HepG2 (cell line): ENCODE data around the gene AKIRIN1. TPM values are rescaled to one million over a fixed set of nuclear protein-coding genes. Genes with fewer than 3 reads are reported as not detected.

ENCODE experiments used
- CEBPB ChIP-seq: IDR thresholded peaks from 2 replicates; pipeline ENCODE4 v1.6.1; 2011; ENCODE audit warnings: low read depth, low read length, improper control_type of control experiment, borderline replicate concordance
- FOXM1 ChIP-seq: sonication (generic); formaldehyde crosslinking; IDR thresholded peaks from 2 replicates; pipeline ENCODE4 v1.5.0; 2020; ENCODE audit warnings: missing genetic modification reagents
- GZF1 ChIP-seq: sonication (generic); formaldehyde crosslinking; IDR thresholded peaks from 2 replicates; pipeline ENCODE4 v1.5.1; 2020; ENCODE audit warnings: mild to moderate bottlenecking, missing genetic modification reagents
- HNRNPH1 ChIP-seq: fragments of 200-400 bp; formaldehyde crosslinking; optimal IDR thresholded peaks from 2 replicates; pipeline ENCODE3; 2017; ENCODE audit warnings: mild to moderate bottlenecking, low read depth, low read length
- HOXA7 ChIP-seq: sonication (generic); formaldehyde crosslinking; IDR thresholded peaks from 2 replicates; pipeline ENCODE4 v1.8.1; 2022; ENCODE audit warnings: mild to moderate bottlenecking, missing genetic modification reagents, moderate library complexity
- KLF11 ChIP-seq: IDR thresholded peaks from 2 replicates; pipeline ENCODE4 v1.6.1; 2016; ENCODE audit warnings: missing compliant biosample characterization
- SKI ChIP-seq: fragments of 450-650 bp; IDR thresholded peaks from one replicate; pipeline ENCODE4 v1.6.1; 2018; ENCODE audit warnings: mild to moderate bottlenecking; ENCODE audit not compliant: partially characterized antibody
- TCF12 ChIP-seq, 2 experiments: fragments of 450-650 bp in 1 of 2; sonication (generic) in 1 of 2; formaldehyde crosslinking in 1 of 2; IDR thresholded peaks; 2 replicates each; pipeline versions ENCODE4 v1.6.1 to v1.8.0; 2017 to 2022; ENCODE audit warnings: antibody characterized with exemption in 1 of 2, mild to moderate bottlenecking in 1 of 2, missing genetic modification reagents in 1 of 2, moderate library complexity in 1 of 2
- ZBTB39 ChIP-seq: sonication (generic); formaldehyde crosslinking; IDR thresholded peaks from 2 replicates; pipeline ENCODE4 v1.5.0; 2020; ENCODE audit warnings: missing genetic modification reagents
- ZNF431 ChIP-seq: sonication (generic); formaldehyde crosslinking; IDR thresholded peaks from 2 replicates; pipeline ENCODE4 v1.9.0; 2022; ENCODE audit warnings: missing genetic modification reagents, low read depth, mild to moderate bottlenecking, borderline replicate concordance
- ZNF703 ChIP-seq: sonication (generic); formaldehyde crosslinking; IDR thresholded peaks from 2 replicates; pipeline ENCODE4 v1.5.1; 2020; ENCODE audit warnings: missing genetic modification reagents, mild to moderate bottlenecking, moderate library complexity, borderline replicate concordance
- ZSCAN21 ChIP-seq: sonication (generic); formaldehyde crosslinking; IDR thresholded peaks from 2 replicates; pipeline ENCODE4 v1.8.0; 2022; ENCODE audit warnings: mild to moderate bottlenecking, missing genetic modification reagents, moderate library complexity, borderline replicate concordance
- polyA plus RNA-seq, 8 experiments: library from polyadenylated mRNA; depleted of rRNA in 3 of 8; stranded (reverse) in 7 of 8; unstranded in 1 of 8; fragments of >200 nt; fragmentation: Illumina TruSeq in 4 of 8; extraction: Trizol in 4 of 8; gene quantifications; 2 replicates each; pipeline versions ENCODE4 v1.2.1 to v1.2.3, GENCODE V29; 2011 to 2016; ENCODE audit warnings: low read depth in 4 of 8, missing spikeins in 1 of 8, mixed read lengths in 1 of 8; ENCODE audit not compliant: insufficient read depth in 1 of 8
- total RNA-seq, 5 experiments: library from RNA; depleted of rRNA; stranded (reverse); fragments of >200 nt; fragmentation: Illumina TruSeq; extraction: Trizol; gene quantifications; 2 replicates each; pipeline ENCODE4 v1.2.3, GENCODE V29; 2016; ENCODE audit warnings: low read depth in 1 of 5
- TF ChIP-seq, protein P1 (sequence below): IDR thresholded peaks from 2 replicates; pipeline ENCODE4 v1.6.1; 2018; ENCODE audit warnings: missing genetic modification reagents, mild to moderate bottlenecking, missing compliant biosample characterization
- TF ChIP-seq, protein P2 (sequence below): sonication (generic); formaldehyde crosslinking; IDR thresholded peaks from 2 replicates; pipeline ENCODE4 v1.5.1; 2020; ENCODE audit warnings: mild to moderate bottlenecking, moderate library complexity, missing genetic modification reagents
- TF ChIP-seq, protein P3 (sequence below): sonication (generic); formaldehyde crosslinking; IDR thresholded peaks from 2 replicates; pipeline ENCODE4 v1.9.0; 2021; ENCODE audit warnings: missing genetic modification reagents, borderline replicate concordance
- TF ChIP-seq, protein P4 (sequence below): sonication (generic); formaldehyde crosslinking; IDR thresholded peaks from 2 replicates; pipeline ENCODE4 v1.4.0; 2020; ENCODE audit warnings: low read depth, missing genetic modification reagents

AKIRIN1 gene
- total and polyA plus RNA-seq, 2 of the 13 experiments (the other 11 are each of a cell fraction or from before 2014, with no cell fraction given): 123 to 157 TPM

DNA sequence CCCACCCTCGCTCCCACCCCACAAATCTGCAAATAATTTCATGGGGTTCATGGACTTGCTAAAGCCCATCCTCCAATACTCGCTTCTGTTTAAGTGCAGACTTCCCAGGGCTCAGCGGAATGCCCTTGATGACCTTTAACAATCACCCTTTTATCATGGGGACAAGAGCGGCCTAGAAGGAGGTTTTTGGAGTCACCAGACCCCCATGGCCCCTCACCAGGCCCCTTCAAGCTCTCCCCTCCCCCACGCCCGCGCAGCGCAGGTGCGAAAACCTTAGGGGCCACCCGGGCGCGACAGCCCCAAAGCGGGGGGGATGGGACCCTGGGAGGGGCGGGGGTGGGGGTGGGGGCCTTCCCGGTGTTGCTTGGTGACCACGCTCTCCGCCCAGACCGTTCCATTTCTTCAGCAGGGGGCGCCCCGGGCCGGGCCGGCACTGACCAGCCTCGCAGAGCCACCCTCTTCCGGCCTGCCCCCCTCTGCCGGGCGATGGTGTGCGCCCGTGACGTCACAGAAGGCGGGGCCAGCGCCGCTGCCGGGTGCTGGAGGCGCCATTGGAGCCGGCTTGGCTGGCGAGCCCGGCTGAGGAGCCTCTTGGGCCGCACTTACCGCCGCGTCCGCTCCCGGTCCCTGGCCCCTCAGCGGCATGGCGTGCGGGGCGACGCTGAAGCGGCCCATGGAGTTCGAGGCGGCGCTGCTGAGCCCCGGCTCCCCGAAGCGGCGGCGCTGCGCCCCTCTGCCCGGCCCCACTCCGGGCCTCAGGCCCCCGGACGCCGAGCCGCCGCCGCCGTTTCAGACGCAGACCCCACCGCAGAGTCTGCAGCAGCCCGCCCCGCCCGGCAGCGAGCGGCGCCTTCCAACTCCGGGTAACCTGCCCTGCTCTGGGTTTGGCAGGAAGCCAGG, at the start of gene AKIRIN1 (continued):
- TF ChIP-seq, protein P1, sequence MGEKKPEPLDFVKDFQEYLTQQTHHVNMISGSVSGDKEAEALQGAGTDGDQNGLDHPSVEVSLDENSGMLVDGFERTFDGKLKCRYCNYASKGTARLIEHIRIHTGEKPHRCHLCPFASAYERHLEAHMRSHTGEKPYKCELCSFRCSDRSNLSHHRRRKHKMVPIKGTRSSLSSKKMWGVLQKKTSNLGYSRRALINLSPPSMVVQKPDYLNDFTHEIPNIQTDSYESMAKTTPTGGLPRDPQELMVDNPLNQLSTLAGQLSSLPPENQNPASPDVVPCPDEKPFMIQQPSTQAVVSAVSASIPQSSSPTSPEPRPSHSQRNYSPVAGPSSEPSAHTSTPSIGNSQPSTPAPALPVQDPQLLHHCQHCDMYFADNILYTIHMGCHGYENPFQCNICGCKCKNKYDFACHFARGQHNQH (CRISPR knock-in tag): 0 out of 2 replicates have a peak, but pooled peaks have one; percentile 66
- TF ChIP-seq, protein P2, sequence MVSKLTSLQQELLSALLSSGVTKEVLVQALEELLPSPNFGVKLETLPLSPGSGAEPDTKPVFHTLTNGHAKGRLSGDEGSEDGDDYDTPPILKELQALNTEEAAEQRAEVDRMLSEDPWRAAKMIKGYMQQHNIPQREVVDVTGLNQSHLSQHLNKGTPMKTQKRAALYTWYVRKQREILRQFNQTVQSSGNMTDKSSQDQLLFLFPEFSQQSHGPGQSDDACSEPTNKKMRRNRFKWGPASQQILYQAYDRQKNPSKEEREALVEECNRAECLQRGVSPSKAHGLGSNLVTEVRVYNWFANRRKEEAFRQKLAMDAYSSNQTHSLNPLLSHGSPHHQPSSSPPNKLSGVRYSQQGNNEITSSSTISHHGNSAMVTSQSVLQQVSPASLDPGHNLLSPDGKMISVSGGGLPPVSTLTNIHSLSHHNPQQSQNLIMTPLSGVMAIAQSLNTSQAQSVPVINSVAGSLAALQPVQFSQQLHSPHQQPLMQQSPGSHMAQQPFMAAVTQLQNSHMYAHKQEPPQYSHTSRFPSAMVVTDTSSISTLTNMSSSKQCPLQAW (CRISPR knock-in tag): no peak
- TF ChIP-seq HNRNPH1 (no peak), ZBTB39 (CRISPR knock-in tag) (no peak), KLF11 (no peak), ZSCAN21 (CRISPR knock-in tag) (no peak; the same call in 1 of the 2 replicates), GZF1 (CRISPR knock-in tag) (no peak), HOXA7 (no peak), TCF12 (IDR thresholded peaks at IDR 0.05) (no peak), TCF12 (CRISPR knock-in tag; IDR thresholded peaks at IDR 0.05) (0 out of 2 replicates have a peak, but pooled peaks have one; percentile 37), FOXM1 (no peak), CEBPB (no peak), ZNF703 (CRISPR knock-in tag) (no peak), ZNF431 (CRISPR knock-in tag) (0 out of 2 replicates have a peak, but pooled peaks have one; percentile 29), SKI (peak; percentile 73)
- TF ChIP-seq, protein P3, sequence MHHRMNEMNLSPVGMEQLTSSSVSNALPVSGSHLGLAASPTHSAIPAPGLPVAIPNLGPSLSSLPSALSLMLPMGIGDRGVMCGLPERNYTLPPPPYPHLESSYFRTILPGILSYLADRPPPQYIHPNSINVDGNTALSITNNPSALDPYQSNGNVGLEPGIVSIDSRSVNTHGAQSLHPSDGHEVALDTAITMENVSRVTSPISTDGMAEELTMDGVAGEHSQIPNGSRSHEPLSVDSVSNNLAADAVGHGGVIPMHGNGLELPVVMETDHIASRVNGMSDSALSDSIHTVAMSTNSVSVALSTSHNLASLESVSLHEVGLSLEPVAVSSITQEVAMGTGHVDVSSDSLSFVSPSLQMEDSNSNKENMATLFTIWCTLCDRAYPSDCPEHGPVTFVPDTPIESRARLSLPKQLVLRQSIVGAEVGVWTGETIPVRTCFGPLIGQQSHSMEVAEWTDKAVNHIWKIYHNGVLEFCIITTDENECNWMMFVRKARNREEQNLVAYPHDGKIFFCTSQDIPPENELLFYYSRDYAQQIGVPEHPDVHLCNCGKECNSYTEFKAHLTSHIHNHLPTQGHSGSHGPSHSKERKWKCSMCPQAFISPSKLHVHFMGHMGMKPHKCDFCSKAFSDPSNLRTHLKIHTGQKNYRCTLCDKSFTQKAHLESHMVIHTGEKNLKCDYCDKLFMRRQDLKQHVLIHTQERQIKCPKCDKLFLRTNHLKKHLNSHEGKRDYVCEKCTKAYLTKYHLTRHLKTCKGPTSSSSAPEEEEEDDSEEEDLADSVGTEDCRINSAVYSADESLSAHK (CRISPR knock-in tag): 0 out of 2 replicates have a peak, but pooled peaks have one; percentile 51
- TF ChIP-seq, protein P4, sequence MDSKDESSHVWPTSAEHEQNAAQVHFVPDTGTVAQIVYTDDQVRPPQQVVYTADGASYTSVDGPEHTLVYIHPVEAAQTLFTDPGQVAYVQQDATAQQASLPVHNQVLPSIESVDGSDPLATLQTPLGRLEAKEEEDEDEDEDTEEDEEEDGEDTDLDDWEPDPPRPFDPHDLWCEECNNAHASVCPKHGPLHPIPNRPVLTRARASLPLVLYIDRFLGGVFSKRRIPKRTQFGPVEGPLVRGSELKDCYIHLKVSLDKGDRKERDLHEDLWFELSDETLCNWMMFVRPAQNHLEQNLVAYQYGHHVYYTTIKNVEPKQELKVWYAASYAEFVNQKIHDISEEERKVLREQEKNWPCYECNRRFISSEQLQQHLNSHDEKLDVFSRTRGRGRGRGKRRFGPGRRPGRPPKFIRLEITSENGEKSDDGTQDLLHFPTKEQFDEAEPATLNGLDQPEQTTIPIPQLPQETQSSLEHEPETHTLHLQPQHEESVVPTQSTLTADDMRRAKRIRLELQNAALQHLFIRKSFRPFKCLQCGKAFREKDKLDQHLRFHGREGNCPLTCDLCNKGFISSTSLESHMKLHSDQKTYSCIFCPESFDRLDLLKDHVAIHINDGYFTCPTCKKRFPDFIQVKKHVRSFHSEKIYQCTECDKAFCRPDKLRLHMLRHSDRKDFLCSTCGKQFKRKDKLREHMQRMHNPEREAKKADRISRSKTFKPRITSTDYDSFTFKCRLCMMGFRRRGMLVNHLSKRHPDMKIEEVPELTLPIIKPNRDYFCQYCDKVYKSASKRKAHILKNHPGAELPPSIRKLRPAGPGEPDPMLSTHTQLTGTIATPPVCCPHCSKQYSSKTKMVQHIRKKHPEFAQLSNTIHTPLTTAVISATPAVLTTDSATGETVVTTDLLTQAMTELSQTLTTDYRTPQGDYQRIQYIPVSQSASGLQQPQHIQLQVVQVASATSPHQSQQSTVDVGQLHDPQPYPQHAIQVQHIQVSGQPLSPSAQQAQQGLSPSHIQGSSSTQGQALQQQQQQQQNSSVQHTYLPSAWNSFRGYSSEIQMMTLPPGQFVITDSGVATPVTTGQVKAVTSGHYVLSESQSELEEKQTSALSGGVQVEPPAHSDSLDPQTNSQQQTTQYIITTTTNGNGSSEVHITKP (CRISPR knock-in tag): peak; percentile 99
